WTC11 (cell line): ENCODE results near the gene SCIN. TPM values are rescaled to one million over a fixed set of nuclear protein-coding genes. Genes with fewer than 3 reads are reported as not detected.

Source experiments
- ATAC-seq: fragments of 200-7000 bp; cut with Tn5 transposase; 2 replicates; pipeline ENCODE4 v1.10.0; 2021; ENCODE audit warnings: mild to moderate bottlenecking, moderate library complexity
- CTCF ChIA-PET: fragments of 300-600 bp; sonication (Branson Sonifier 250); formaldehyde crosslinking; loops from one replicate; lab custom pipeline; 2021; ENCODE audit warnings: antibody characterized with exemption; lab: Charles Lee
- POLR2A ChIA-PET: fragments of 350-600 bp; sonication (Branson Sonifier 250); formaldehyde crosslinking; loops from one replicate; lab custom pipeline; 2021; ENCODE audit warnings: antibody characterized with exemption; lab: Charles Lee
- DNase-seq: peaks from one replicate; pipeline ENCODE4 v3.0.0; 2021; ENCODE audit warnings: low spot score
- H3K27ac Mint-ChIP-seq: 2 replicates; pipeline ENCODE4 v1.8.0; 2021; ENCODE audit warnings: mixed read lengths
- H3K27me3 Mint-ChIP-seq: 2 replicates; pipeline ENCODE4 v1.8.0; 2021; ENCODE audit warnings: low read depth, mild to moderate bottlenecking, moderate library complexity, mixed read lengths
- H3K36me3 Mint-ChIP-seq: 2 replicates; pipeline ENCODE4 v1.8.0; 2021; ENCODE audit warnings: mixed read lengths
- H3K4me1 Mint-ChIP-seq: 2 replicates; pipeline ENCODE4 v1.8.0; 2022; ENCODE audit warnings: mixed read lengths
- H3K4me3 Mint-ChIP-seq: 2 replicates; pipeline ENCODE4 v1.8.0; 2021; ENCODE audit warnings: mild to moderate bottlenecking, moderate library complexity, mixed read lengths
- H3K9me3 Mint-ChIP-seq: 2 replicates; pipeline ENCODE4 v1.8.0; 2021; ENCODE audit warnings: mixed read lengths
- ATF3 ChIP-seq: sonication (generic); formaldehyde crosslinking; conservative IDR thresholded peaks from 2 replicates; pipeline ENCODE4 v1.8.1; 2022; ENCODE audit warnings: mild to moderate bottlenecking, missing genetic modification reagents
- CREB1 ChIP-seq: sonication (generic); formaldehyde crosslinking; IDR thresholded peaks from 2 replicates; pipeline ENCODE4 v1.8.0; 2023; ENCODE audit warnings: mild to moderate bottlenecking, missing genetic modification reagents
- CREM ChIP-seq: sonication (generic); formaldehyde crosslinking; IDR thresholded peaks from 2 replicates; pipeline ENCODE4 v1.8.1; 2022; ENCODE audit warnings: mild to moderate bottlenecking, missing genetic modification reagents, moderate library complexity
- ESRRA ChIP-seq: sonication (generic); formaldehyde crosslinking; IDR thresholded peaks from 2 replicates; pipeline ENCODE4 v1.8.1; 2022; ENCODE audit warnings: mild to moderate bottlenecking, missing genetic modification reagents, borderline replicate concordance
- FOXK1 ChIP-seq: sonication (generic); formaldehyde crosslinking; IDR thresholded peaks from 2 replicates; pipeline ENCODE4 v1.8.0; 2022; ENCODE audit warnings: mild to moderate bottlenecking, moderate library complexity, missing genetic modification reagents
- GTF2I ChIP-seq: fragments of 250-450 bp; sonication (Bioruptor Pico); conservative IDR thresholded peaks from 2 replicates; pipeline ENCODE4 v1.4.0; 2021; ENCODE audit warnings: mild to moderate bottlenecking
- JUN ChIP-seq: sonication (generic); formaldehyde crosslinking; IDR thresholded peaks from 2 replicates; pipeline ENCODE4 v1.8.0; 2023; ENCODE audit warnings: mild to moderate bottlenecking, missing genetic modification reagents
- MYBL2 ChIP-seq: sonication (generic); formaldehyde crosslinking; IDR thresholded peaks from 2 replicates; pipeline ENCODE4 v1.8.1; 2023; ENCODE audit warnings: mild to moderate bottlenecking, moderate library complexity, missing genetic modification reagents
- NFYB ChIP-seq: sonication (generic); formaldehyde crosslinking; conservative IDR thresholded peaks from 2 replicates; pipeline ENCODE4 v1.8.0; 2022; ENCODE audit warnings: low read depth, missing genetic modification reagents
- NR1H2 ChIP-seq: sonication (generic); formaldehyde crosslinking; IDR thresholded peaks from 2 replicates; pipeline ENCODE4 v1.9.0; 2021; ENCODE audit warnings: mild to moderate bottlenecking, moderate library complexity, missing genetic modification reagents
- RELA ChIP-seq: sonication (generic); formaldehyde crosslinking; IDR thresholded peaks from 2 replicates; pipeline ENCODE4 v1.8.1; 2022; ENCODE audit warnings: missing genetic modification reagents, mild to moderate bottlenecking, borderline replicate concordance
- SMAD4 ChIP-seq: sonication (generic); formaldehyde crosslinking; IDR thresholded peaks from 2 replicates; pipeline ENCODE4 v1.8.0; 2022; ENCODE audit warnings: mild to moderate bottlenecking, missing genetic modification reagents
- TEAD1 ChIP-seq: sonication (generic); formaldehyde crosslinking; IDR thresholded peaks from 2 replicates; pipeline ENCODE4 v1.8.0; 2022; ENCODE audit warnings: mild to moderate bottlenecking, missing genetic modification reagents
- ZNF138 ChIP-seq: sonication (generic); formaldehyde crosslinking; conservative IDR thresholded peaks from 2 replicates; pipeline ENCODE4 v1.8.1; 2022; ENCODE audit warnings: mild to moderate bottlenecking, moderate library complexity, missing genetic modification reagents
- ZNF512 ChIP-seq: sonication (generic); formaldehyde crosslinking; IDR thresholded peaks from 2 replicates; pipeline ENCODE4 v1.8.1; 2022; ENCODE audit warnings: missing genetic modification reagents, borderline replicate concordance
- total RNA-seq: library from RNA; stranded (reverse); gene quantifications from 3 replicates; pipeline ENCODE4 v1.2.3, GENCODE V29; 2021
- TF ChIP-seq, protein P1 (sequence below): sonication (generic); formaldehyde crosslinking; IDR thresholded peaks from 2 replicates; pipeline ENCODE4 v1.8.0; 2022; ENCODE audit warnings: missing genetic modification reagents
- TF ChIP-seq, protein P2 (sequence below): fragments of 250-450 bp; sonication (Bioruptor Pico); IDR thresholded peaks from 2 replicates; pipeline ENCODE4 v2.1.2; 2022; ENCODE audit warnings: mild to moderate bottlenecking, moderate library complexity
- TF ChIP-seq, protein P3 (sequence below): sonication (generic); formaldehyde crosslinking; IDR thresholded peaks from 2 replicates; pipeline ENCODE4 v1.8.1; 2023; ENCODE audit warnings: mild to moderate bottlenecking, missing genetic modification reagents, moderate library complexity
- TF ChIP-seq, protein P4 (sequence below): sonication (generic); formaldehyde crosslinking; IDR thresholded peaks from 2 replicates; pipeline ENCODE4 v1.8.0; 2023; ENCODE audit warnings: missing genetic modification reagents, mild to moderate bottlenecking, borderline replicate concordance
- TF ChIP-seq, protein P5 (sequence below): sonication (generic); formaldehyde crosslinking; IDR thresholded peaks from 2 replicates; pipeline ENCODE4 v1.8.1; 2023; ENCODE audit warnings: mild to moderate bottlenecking, moderate library complexity, missing genetic modification reagents

The SCIN gene
- total RNA-seq, 1 experiment from 2014 or later = 0.98 TPM

DNA sequence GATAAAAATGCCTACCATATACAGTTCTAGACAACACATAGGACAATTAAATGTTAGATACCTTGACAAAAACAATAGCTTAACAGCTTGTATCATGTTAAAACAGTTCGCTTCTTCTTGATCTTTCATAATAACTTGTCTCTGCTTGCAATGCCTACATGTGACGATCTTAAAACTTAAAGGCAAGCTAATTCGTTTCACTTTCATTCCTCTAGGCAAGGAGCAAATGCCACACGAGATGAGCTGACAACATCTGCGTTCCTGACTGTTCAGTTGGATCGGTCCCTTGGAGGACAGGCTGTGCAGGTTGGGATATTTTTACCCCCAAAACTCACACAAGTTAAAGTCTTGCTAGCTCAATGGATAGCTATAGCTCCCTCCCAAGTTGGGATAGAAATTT is 65.3 kb downstream of the SCIN start:
- no peak overlapping the region for H3K4me3 Mint-ChIP-seq
- no peak for ATAC-seq
- no peaks in the 10 kb centered on the region for H3K9me3 Mint-ChIP-seq
- POLR2A ChIA-PET = no interaction called here
- CTCF ChIA-PET = interaction anchor here (0.5 to 1.8 kb wide), 9 partner anchors 10 to 480 kb away, joined by 3 to 10 read pairs (median 4); partner anchors contain the start of gene ARL4A
- TF ChIP-seq TEAD1 (CRISPR knock-in tag) = no peak
- TF ChIP-seq CREM (CRISPR knock-in tag) = no peak
- TF ChIP-seq, protein P1, sequence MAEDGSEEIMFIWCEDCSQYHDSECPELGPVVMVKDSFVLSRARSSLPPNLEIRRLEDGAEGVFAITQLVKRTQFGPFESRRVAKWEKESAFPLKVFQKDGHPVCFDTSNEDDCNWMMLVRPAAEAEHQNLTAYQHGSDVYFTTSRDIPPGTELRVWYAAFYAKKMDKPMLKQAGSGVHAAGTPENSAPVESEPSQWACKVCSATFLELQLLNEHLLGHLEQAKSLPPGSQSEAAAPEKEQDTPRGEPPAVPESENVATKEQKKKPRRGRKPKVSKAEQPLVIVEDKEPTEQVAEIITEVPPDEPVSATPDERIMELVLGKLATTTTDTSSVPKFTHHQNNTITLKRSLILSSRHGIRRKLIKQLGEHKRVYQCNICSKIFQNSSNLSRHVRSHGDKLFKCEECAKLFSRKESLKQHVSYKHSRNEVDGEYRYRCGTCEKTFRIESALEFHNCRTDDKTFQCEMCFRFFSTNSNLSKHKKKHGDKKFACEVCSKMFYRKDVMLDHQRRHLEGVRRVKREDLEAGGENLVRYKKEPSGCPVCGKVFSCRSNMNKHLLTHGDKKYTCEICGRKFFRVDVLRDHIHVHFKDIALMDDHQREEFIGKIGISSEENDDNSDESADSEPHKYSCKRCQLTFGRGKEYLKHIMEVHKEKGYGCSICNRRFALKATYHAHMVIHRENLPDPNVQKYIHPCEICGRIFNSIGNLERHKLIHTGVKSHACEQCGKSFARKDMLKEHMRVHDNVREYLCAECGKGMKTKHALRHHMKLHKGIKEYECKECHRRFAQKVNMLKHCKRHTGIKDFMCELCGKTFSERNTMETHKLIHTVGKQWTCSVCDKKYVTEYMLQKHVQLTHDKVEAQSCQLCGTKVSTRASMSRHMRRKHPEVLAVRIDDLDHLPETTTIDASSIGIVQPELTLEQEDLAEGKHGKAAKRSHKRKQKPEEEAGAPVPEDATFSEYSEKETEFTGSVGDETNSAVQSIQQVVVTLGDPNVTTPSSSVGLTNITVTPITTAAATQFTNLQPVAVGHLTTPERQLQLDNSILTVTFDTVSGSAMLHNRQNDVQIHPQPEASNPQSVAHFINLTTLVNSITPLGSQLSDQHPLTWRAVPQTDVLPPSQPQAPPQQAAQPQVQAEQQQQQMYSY (CRISPR knock-in tag) = no peak
- TF ChIP-seq FOXK1 = no peak
- no peak for TF ChIP-seq SMAD4 (CRISPR knock-in tag)
- TF ChIP-seq, protein P2, sequence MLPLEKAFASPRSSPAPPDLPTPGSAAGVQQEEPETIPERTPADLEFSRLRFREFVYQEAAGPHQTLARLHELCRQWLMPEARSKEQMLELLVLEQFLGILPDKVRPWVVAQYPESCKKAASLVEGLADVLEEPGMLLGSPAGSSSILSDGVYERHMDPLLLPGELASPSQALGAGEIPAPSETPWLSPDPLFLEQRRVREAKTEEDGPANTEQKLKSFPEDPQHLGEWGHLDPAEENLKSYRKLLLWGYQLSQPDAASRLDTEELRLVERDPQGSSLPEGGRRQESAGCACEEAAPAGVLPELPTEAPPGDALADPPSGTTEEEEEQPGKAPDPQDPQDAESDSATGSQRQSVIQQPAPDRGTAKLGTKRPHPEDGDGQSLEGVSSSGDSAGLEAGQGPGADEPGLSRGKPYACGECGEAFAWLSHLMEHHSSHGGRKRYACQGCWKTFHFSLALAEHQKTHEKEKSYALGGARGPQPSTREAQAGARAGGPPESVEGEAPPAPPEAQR (CRISPR knock-in tag) = no peak
- TF ChIP-seq MYBL2 (CRISPR knock-in tag) = no peak
- TF ChIP-seq ATF3 = no peak
- TF ChIP-seq, protein P3, sequence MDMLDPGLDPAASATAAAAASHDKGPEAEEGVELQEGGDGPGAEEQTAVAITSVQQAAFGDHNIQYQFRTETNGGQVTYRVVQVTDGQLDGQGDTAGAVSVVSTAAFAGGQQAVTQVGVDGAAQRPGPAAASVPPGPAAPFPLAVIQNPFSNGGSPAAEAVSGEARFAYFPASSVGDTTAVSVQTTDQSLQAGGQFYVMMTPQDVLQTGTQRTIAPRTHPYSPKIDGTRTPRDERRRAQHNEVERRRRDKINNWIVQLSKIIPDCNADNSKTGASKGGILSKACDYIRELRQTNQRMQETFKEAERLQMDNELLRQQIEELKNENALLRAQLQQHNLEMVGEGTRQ (CRISPR knock-in tag) = no peak
- no peak for TF ChIP-seq RELA (CRISPR knock-in tag)
- no peak for TF ChIP-seq JUN (CRISPR knock-in tag)
- no peak for TF ChIP-seq NFYB (CRISPR knock-in tag)
- TF ChIP-seq ZNF512 (CRISPR knock-in tag) = no peak
- no peak for TF ChIP-seq CREB1
- TF ChIP-seq GTF2I (CRISPR knock-in tag) = no peak
- no peak for TF ChIP-seq ZNF138 (CRISPR knock-in tag)
- no peak for TF ChIP-seq NR1H2 (CRISPR knock-in tag)
- TF ChIP-seq, protein P4, sequence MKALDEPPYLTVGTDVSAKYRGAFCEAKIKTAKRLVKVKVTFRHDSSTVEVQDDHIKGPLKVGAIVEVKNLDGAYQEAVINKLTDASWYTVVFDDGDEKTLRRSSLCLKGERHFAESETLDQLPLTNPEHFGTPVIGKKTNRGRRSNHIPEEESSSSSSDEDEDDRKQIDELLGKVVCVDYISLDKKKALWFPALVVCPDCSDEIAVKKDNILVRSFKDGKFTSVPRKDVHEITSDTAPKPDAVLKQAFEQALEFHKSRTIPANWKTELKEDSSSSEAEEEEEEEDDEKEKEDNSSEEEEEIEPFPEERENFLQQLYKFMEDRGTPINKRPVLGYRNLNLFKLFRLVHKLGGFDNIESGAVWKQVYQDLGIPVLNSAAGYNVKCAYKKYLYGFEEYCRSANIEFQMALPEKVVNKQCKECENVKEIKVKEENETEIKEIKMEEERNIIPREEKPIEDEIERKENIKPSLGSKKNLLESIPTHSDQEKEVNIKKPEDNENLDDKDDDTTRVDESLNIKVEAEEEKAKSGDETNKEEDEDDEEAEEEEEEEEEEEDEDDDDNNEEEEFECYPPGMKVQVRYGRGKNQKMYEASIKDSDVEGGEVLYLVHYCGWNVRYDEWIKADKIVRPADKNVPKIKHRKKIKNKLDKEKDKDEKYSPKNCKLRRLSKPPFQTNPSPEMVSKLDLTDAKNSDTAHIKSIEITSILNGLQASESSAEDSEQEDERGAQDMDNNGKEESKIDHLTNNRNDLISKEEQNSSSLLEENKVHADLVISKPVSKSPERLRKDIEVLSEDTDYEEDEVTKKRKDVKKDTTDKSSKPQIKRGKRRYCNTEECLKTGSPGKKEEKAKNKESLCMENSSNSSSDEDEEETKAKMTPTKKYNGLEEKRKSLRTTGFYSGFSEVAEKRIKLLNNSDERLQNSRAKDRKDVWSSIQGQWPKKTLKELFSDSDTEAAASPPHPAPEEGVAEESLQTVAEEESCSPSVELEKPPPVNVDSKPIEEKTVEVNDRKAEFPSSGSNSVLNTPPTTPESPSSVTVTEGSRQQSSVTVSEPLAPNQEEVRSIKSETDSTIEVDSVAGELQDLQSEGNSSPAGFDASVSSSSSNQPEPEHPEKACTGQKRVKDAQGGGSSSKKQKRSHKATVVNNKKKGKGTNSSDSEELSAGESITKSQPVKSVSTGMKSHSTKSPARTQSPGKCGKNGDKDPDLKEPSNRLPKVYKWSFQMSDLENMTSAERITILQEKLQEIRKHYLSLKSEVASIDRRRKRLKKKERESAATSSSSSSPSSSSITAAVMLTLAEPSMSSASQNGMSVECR (CRISPR knock-in tag) = no peak
- TF ChIP-seq ESRRA (CRISPR knock-in tag) = no peak
- TF ChIP-seq, protein P5, sequence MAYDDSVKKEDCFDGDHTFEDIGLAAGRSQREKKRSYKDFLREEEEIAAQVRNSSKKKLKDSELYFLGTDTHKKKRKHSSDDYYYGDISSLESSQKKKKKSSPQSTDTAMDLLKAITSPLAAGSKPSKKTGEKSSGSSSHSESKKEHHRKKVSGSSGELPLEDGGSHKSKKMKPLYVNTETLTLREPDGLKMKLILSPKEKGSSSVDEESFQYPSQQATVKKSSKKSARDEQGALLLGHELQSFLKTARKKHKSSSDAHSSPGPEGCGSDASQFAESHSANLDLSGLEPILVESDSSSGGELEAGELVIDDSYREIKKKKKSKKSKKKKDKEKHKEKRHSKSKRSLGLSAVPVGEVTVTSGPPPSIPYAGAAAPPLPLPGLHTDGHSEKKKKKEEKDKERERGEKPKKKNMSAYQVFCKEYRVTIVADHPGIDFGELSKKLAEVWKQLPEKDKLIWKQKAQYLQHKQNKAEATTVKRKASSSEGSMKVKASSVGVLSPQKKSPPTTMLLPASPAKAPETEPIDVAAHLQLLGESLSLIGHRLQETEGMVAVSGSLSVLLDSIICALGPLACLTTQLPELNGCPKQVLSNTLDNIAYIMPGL (CRISPR knock-in tag) = no peak
- DNase-seq = no peak
- H3K4me1 Mint-ChIP-seq = peaks cover 10% of the 10 kb centered on the region
- no peaks in the 10 kb centered on the region for H3K36me3 Mint-ChIP-seq
- no peaks in the 10 kb centered on the region for H3K27me3 Mint-ChIP-seq
- H3K27ac Mint-ChIP-seq = no peak overlapping the region
